Right cardiac atrium (tissue), 5 donors: ENCODE data around the gene LRRC63. TPM values are rescaled to one million over a fixed set of nuclear protein-coding genes. Genes with fewer than 3 reads are reported as not detected.
"Not testable (repeated sequence)": the region's sequence is repeated elsewhere in the genome, so short reads cannot be mapped to it uniquely, and the experiment has no call there.

Experiments
- ATAC-seq, 2 donors: fragments of 200-7000 bp; cut with Tn5 transposase; one replicate each; pipeline versions ENCODE4 v1.8.0 to v1.9.1; 2020; ENCODE audit warnings: moderate library complexity in 2 of 2, mild to moderate bottlenecking in 1 of 2
- DNase-seq, 3 donors: peaks; one replicate each; pipeline ENCODE4 v3.0.0-alpha.2; 2020
- H3K27ac ChIP-seq: one replicate; pipeline ENCODE4 v1.5.1; 2013; ENCODE audit warnings: mild to moderate bottlenecking, low read length, control low read depth, moderate library complexity
- H3K27me3 ChIP-seq: one replicate; pipeline ENCODE4 v1.6.1; 2013; ENCODE audit not compliant: control insufficient read depth, insufficient read depth
- H3K4me1 ChIP-seq: one replicate; pipeline ENCODE4 v1.6.1; 2013; ENCODE audit warnings: low read length; ENCODE audit not compliant: control insufficient read depth, insufficient read depth
- H3K4me3 ChIP-seq: one replicate; pipeline ENCODE4 v1.5.1; 2013; ENCODE audit warnings: low read length, control low read depth
- H3K9me3 ChIP-seq: one replicate; pipeline ENCODE4 v1.6.1; 2013; ENCODE audit warnings: low read length; ENCODE audit not compliant: control insufficient read depth
- WGBS: extraction: QIAGEN DNeasy Blood & Tissue Kit; methylation state at CpG from one replicate; pipeline ENCODE4 v1.1.7; 2013; 5-methylcytosine and 5-hydroxymethylcytosine counted together
- intact Hi-C, 4 donors: fragments of 100-400 bp; cut with DNase I; formaldehyde crosslinking; loops; one replicate each; pipeline versions ENCODE4 v1.11.0 to v1.14.0; 2022 to 2023
- polyA plus RNA-seq: library from polyadenylated mRNA; stranded (reverse); fragments of 200-250 nt; gene quantifications from one replicate; pipeline ENCODE4 v1.2.3, GENCODE V29; 2013
- total RNA-seq, 4 donors: library from RNA; stranded (reverse); fragmentation: NEBNext Ultra II Directional; extraction: Animal tissue kit (Norgen Biotek cat#: 25700); gene quantifications; one replicate each; pipeline ENCODE4 v1.2.1, GENCODE V29; 2021
- donor health status: healthy with polysubstance abuse.
- donor health status: DM: no; HTN: yes; CAD: no.
- donor health status: DM: no; HTN: no; CAD: no.
- donor health status: DM: no; HTN: yes; CAD: no; lungs with severe emphysema.
- donor health status: DM: yes; HTN: yes; CAD: no.

Gene LRRC63
- total and polyA plus RNA-seq, 5 donors: not detected

- Histone ChIP-seq H3K9me3 (no peaks in the 10 kb centered on the region), H3K4me3 (no peak overlapping the region), H3K4me1 (peaks cover 2% of the 10 kb centered on the region), H3K27me3 (peaks cover 3% of the 10 kb centered on the region), H3K27ac (no peak overlapping the region)
- ATAC-seq (no peak), DNase-seq (no peak)
- intact Hi-C loops: no loop called here
- 61% methylated on average over 7 of the region's 7 CpGs for WGBS
Measured at GRCh38 chr13:46207828-46208227, 3.9 kb upstream of the LRRC63 start.

GRCh38 chr13:46210362-46211083 lies 1.2 kb upstream of the LRRC63 start:
- ATAC-seq (no peak), DNase-seq (no peak)
- Histone ChIP-seq H3K4me1 (peaks cover 2% of the 10 kb centered on the region), H3K9me3 (no peaks in the 10 kb centered on the region), H3K27ac (no peak overlapping the region), H3K4me3 (peak overlapping the region; percentile 34), H3K27me3 (peaks cover 3% of the 10 kb centered on the region)
- intact Hi-C loops: no loop called here
- WGBS: 75% methylated on average over 6 of the region's 6 CpGs

DNA sequence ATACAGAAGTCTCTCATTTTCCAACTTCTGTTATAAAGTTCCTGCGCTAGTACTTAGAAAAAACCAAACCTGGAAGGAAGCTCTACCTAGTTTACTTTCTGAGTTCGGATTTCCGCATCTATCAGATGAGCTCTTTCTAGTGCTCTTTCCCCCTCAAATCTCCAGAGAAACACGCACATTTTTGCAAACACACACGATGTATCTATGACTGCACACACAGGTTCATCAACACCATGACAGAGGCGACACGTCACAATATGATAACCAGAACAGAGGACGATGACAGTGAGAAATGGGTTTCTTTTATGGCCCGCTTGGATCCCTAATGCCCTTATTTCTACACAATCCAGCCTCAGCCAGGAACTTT lies 629 bp upstream of the LRRC63 start:
- intact Hi-C loops: no loop called here
- WGBS: 13% methylated on average over 9 of the region's 9 CpGs
- no peaks in the 10 kb centered on the region for H3K9me3 ChIP-seq
- peaks cover 3% of the 10 kb centered on the region for H3K27me3 ChIP-seq
- ATAC-seq (no peak), DNase-seq (no peak)
- peaks cover 2% of the 10 kb centered on the region for H3K4me1 ChIP-seq
- no peak overlapping the region for H3K27ac ChIP-seq
- H3K4me3 ChIP-seq: peak overlapping the region; percentile 34

- H3K4me1 ChIP-seq: peaks cover 2% of the 10 kb centered on the region
- DNase-seq (no peak), ATAC-seq (no peak)
- H3K4me3 ChIP-seq: no peak overlapping the region
- H3K27me3 ChIP-seq: peaks cover 3% of the 10 kb centered on the region
- 91% methylated on average over 3 of the region's 3 CpGs for WGBS
- H3K9me3 ChIP-seq: no peaks in the 10 kb centered on the region
- H3K27ac ChIP-seq: no peak overlapping the region
- intact Hi-C loops: no loop called here
Measured at GRCh38 chr13:46213242-46213641, 1.5 kb downstream of the LRRC63 start.

- H3K27ac ChIP-seq, DNase-seq, H3K4me3 ChIP-seq, H3K9me3 ChIP-seq, H3K4me1 ChIP-seq, intact Hi-C loops, H3K27me3 ChIP-seq, ATAC-seq: not testable (repeated sequence)
- WGBS: 87% methylated on average over 1 of the region's 1 CpG
Measured at GRCh38 chr13:46214741-46215140, 3.0 kb downstream of the LRRC63 start.

DNA sequence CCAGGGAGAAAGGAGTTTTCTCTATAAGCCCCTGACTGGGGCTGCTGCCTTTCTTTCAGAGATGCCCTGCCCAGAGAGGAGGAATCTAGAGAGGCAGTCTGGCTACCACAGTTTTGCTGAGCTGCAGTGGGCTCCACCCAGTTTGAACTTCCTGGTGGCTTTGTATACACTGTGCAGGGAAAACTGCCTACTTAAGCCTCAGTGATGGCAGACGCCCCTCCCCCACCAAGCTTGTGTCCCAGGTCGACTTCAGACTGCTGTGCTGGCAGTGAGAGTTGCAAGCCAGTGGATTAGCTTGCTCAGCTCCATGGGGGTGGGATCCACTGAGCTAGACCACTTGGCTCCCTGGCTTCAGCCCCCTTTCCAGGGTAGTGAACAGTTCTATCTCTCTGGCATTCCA lies 8.5 kb downstream of the LRRC63 start:
- H3K4me3 ChIP-seq, H3K27me3 ChIP-seq, H3K4me1 ChIP-seq, intact Hi-C loops, ATAC-seq, H3K9me3 ChIP-seq, H3K27ac ChIP-seq: not testable (repeated sequence)
- 9% methylated on average over 2 of the region's 2 CpGs for WGBS
- peak; percentile 54 to 82 (median 68) for DNase-seq

- intact Hi-C loops: no loop called here
- 93% methylated on average over 2 of the region's 2 CpGs for WGBS
- no peaks in the 10 kb centered on the region for H3K9me3 ChIP-seq
- no peak overlapping the region for H3K27ac ChIP-seq
- DNase-seq: no peak
- no peak for ATAC-seq
- no peaks in the 10 kb centered on the region for H3K27me3 ChIP-seq
- H3K4me3 ChIP-seq: no peak overlapping the region
- H3K4me1 ChIP-seq: no peaks in the 10 kb centered on the region
Measured at GRCh38 chr13:46229251-46229650, 17.5 kb downstream of the LRRC63 start.

DNA sequence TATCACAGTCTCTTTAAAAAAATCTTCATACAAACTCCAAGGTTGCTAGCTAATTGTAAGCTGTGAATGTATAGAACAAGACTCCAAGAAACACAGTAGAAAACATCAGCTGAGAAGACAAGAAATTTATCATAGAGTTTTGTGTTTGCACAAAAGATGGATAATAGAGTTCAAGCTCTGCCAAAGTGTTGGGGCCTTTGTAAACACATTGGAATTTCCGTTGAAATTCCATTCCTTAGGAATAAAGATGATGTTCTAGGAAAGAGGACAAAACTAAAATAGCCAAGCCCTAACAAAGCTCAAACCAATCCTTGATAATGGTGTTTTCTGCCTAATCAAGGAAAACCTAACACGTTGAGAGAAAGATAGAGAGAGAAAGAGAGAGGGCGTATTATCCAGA lies 20.6 kb downstream of the LRRC63 start:
- intact Hi-C loops: no loop called here
- no peaks in the 10 kb centered on the region for H3K4me1 ChIP-seq
- 58% methylated on average over 3 of the region's 3 CpGs for WGBS

DNA sequence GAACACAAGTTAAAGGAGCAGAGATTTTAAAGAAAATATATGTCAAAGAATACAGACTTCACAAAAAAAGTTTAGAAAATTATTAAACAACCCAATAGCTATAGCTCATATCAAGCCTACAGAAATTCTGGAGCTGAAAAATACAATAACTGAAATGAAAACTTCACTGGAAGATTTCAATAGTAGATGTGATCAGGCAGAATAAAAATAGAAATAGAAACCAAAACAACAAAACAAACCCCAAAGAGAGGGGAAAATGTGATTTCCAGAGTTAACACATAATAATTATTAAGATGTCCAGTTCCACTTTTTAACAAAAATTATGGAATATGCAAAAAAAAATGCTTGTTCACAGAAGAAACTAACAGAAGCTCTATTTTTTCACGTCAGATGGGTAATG lies 23.6 kb downstream of the LRRC63 start:
- no peaks in the 10 kb centered on the region for H3K4me1 ChIP-seq
- intact Hi-C loops: no loop called here
- WGBS: 88% methylated on average over 1 of the region's 1 CpG
- DNase-seq (no peak), ATAC-seq (no peak)
- no peak overlapping the region for H3K4me3 ChIP-seq
- H3K9me3 ChIP-seq: no peaks in the 10 kb centered on the region
- H3K27me3 ChIP-seq: no peaks in the 10 kb centered on the region
- H3K27ac ChIP-seq: no peak overlapping the region

More for the DNA sequence above, 20.6 kb downstream of the LRRC63 start:
- Histone ChIP-seq H3K27me3 (no peaks in the 10 kb centered on the region), H3K4me3 (no peak overlapping the region), H3K27ac (no peak overlapping the region), H3K9me3 (no peaks in the 10 kb centered on the region)
- no peak for DNase-seq
- ATAC-seq: no peak

GRCh38 chr13:46265292-46265691 lies 53.6 kb downstream of the LRRC63 start:
- H3K27me3 ChIP-seq: no peaks in the 10 kb centered on the region
- DNase-seq (no peak), ATAC-seq (no peak)
- H3K4me3 ChIP-seq: no peak overlapping the region
- H3K9me3 ChIP-seq: no peaks in the 10 kb centered on the region
- 100% methylated on average over 1 of the region's 1 CpG for WGBS
- intact Hi-C loops: no loop called here
- H3K4me1 ChIP-seq: no peaks in the 10 kb centered on the region
- no peak overlapping the region for H3K27ac ChIP-seq

GRCh38 chr13:46267166-46267565 lies 55.4 kb downstream of the LRRC63 start:
- H3K9me3 ChIP-seq: no peaks in the 10 kb centered on the region
- intact Hi-C loops: no loop called here
- H3K4me1 ChIP-seq: no peaks in the 10 kb centered on the region
- H3K27me3 ChIP-seq: no peaks in the 10 kb centered on the region
- DNase-seq (no peak), ATAC-seq (no peak)
- WGBS: 87% methylated on average over 2 of the region's 2 CpGs
- H3K4me3 ChIP-seq: no peak overlapping the region
- no peak overlapping the region for H3K27ac ChIP-seq

DNA sequence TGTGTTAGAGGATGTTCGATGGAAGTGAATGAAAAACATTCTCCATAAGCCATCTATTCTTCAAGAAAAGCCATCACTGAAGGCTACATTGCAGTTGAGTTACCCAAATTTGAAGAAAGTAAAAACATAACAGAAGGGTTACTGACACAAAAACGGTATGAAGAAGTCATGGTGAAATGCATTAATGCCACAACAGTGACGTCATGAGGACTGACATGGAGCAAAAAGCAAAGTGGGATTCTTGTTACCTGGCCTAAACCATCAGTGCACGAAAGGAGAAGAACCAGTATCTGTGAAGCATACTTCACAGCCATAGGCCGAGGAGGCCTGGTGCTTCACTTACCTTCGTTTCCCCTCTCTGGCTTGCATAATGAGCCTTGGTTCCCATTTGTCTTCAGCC lies 58.7 kb downstream of the LRRC63 start:
- Histone ChIP-seq H3K4me3 (no peak overlapping the region), H3K27me3 (no peaks in the 10 kb centered on the region), H3K4me1 (no peaks in the 10 kb centered on the region), H3K27ac (no peak overlapping the region), H3K9me3 (no peaks in the 10 kb centered on the region)
- intact Hi-C loops: no loop called here
- 72% methylated on average over 6 of the region's 6 CpGs for WGBS
- ATAC-seq (no peak), DNase-seq (no peak)
